GM12892 (cell line): ENCODE data around the gene KCNK10.

Source experiments
- POLR2A ChIP-seq: IDR thresholded peaks from 2 replicates; pipeline ENCODE4 v1.6.1; 2011; ENCODE audit warnings: low read depth, low read length, control low read depth
- POLR2AphosphoS5 ChIP-seq: IDR thresholded peaks from 2 replicates; pipeline ENCODE4 v1.6.1; 2011; ENCODE audit warnings: low read depth, low read length, control low read depth
- TAF1 ChIP-seq: IDR thresholded peaks from 2 replicates; pipeline ENCODE4 v1.6.1; 2011; ENCODE audit warnings: low read depth, mild to moderate bottlenecking, control low read depth, low read length, borderline replicate concordance

- TF ChIP-seq TAF1 (no peak), POLR2A (no peak), POLR2AphosphoS5 (no peak)
Observed at GRCh38 chr14:88181072-88181471, 142.0 kb downstream of the KCNK10 start.
